PFSK-1 (cell line): Measurements from ENCODE around the gene SLC36A1.

ENCODE experiments used
- FOXP2 ChIP-seq: optimal IDR thresholded peaks from 2 replicates; pipeline ENCODE3; 2011; ENCODE audit warnings: borderline replicate concordance, control low read depth, inconsistent platforms; ENCODE audit not compliant: insufficient read depth; ENCODE audit errors: extremely low read length, extremely low read depth
- POLR2AphosphoS5 ChIP-seq: IDR thresholded peaks from 2 replicates; pipeline ENCODE4 v1.6.1; 2012; ENCODE audit warnings: low read depth, mild to moderate bottlenecking, control low read depth, low read length, moderate library complexity
- SIN3A ChIP-seq: IDR thresholded peaks from 2 replicates; pipeline ENCODE4 v1.6.1; 2012; ENCODE audit warnings: mild to moderate bottlenecking, low read length, moderate library complexity, borderline replicate concordance; ENCODE audit not compliant: insufficient read depth
- TAF1 ChIP-seq: IDR thresholded peaks from 2 replicates; pipeline ENCODE4 v1.6.1; 2012; ENCODE audit warnings: low read length, control low read depth, borderline replicate concordance; ENCODE audit not compliant: insufficient read depth
- TF ChIP-seq, protein P1 (sequence below), 2 experiments: IDR thresholded peaks; 2 replicates each; pipeline versions ENCODE4 v1.6.1 to v1.8.0; 2011 to 2012; ENCODE audit warnings: low read depth in 2 of 2, low read length in 2 of 2, control low read depth in 1 of 2, inconsistent platforms in 1 of 2, mild to moderate bottlenecking in 1 of 2, moderate library complexity in 1 of 2; ENCODE audit not compliant: insufficient read depth in 1 of 2

SLC36A1 gene

DNA sequence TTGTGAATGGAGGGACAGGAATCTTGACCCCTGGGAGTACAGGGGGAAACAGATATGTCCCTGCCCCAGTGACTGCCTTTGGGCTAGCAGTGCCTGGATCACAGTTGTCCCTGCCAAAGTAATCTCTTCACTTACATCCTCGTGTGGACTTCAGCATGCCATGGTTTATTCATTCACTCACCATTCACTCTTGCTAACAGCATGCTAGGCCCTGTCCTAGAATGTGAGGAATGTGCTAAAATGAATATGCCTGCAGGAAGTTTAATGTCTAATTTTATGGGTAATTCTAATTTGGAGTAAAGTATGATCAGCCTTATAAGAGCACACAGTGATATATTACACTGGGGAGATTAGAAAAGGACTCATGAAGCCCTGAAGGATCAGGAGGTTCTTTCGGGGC is 80.8 kb downstream of the SLC36A1 start:
- TF ChIP-seq, protein P1, sequence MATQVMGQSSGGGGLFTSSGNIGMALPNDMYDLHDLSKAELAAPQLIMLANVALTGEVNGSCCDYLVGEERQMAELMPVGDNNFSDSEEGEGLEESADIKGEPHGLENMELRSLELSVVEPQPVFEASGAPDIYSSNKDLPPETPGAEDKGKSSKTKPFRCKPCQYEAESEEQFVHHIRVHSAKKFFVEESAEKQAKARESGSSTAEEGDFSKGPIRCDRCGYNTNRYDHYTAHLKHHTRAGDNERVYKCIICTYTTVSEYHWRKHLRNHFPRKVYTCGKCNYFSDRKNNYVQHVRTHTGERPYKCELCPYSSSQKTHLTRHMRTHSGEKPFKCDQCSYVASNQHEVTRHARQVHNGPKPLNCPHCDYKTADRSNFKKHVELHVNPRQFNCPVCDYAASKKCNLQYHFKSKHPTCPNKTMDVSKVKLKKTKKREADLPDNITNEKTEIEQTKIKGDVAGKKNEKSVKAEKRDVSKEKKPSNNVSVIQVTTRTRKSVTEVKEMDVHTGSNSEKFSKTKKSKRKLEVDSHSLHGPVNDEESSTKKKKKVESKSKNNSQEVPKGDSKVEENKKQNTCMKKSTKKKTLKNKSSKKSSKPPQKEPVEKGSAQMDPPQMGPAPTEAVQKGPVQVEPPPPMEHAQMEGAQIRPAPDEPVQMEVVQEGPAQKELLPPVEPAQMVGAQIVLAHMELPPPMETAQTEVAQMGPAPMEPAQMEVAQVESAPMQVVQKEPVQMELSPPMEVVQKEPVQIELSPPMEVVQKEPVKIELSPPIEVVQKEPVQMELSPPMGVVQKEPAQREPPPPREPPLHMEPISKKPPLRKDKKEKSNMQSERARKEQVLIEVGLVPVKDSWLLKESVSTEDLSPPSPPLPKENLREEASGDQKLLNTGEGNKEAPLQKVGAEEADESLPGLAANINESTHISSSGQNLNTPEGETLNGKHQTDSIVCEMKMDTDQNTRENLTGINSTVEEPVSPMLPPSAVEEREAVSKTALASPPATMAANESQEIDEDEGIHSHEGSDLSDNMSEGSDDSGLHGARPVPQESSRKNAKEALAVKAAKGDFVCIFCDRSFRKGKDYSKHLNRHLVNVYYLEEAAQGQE (IDR thresholded peaks at IDR 0.05; ENCODE audit: insufficient read depth in 1 of 2, low read depth in 2 of 2, low read length in 2 of 2): no peak
- TF ChIP-seq SIN3A (no peak), TAF1 (no peak), POLR2AphosphoS5 (no peak)

GRCh38 chr5:151528996-151529395 is 81.6 kb downstream of the SLC36A1 start:
- TF ChIP-seq FOXP2 (no peak), POLR2AphosphoS5 (no peak), TAF1 (no peak), SIN3A (no peak)
- TF ChIP-seq, protein P1 (IDR thresholded peaks at IDR 0.05; ENCODE audit: insufficient read depth in 1 of 2, low read depth in 2 of 2, low read length in 2 of 2): no peak

GRCh38 chr5:151531581-151531980 is 84.2 kb downstream of the SLC36A1 start:
- TF ChIP-seq FOXP2 (no peak), TAF1 (no peak), POLR2AphosphoS5 (no peak), SIN3A (no peak)
- TF ChIP-seq, protein P1 (IDR thresholded peaks at IDR 0.05; ENCODE audit: insufficient read depth in 1 of 2, low read depth in 2 of 2, low read length in 2 of 2): no peak

- TF ChIP-seq FOXP2 (no peak), TAF1 (no peak), POLR2AphosphoS5 (no peak), SIN3A (no peak)
- TF ChIP-seq, protein P1 (IDR thresholded peaks at IDR 0.05; ENCODE audit: insufficient read depth in 1 of 2, low read depth in 2 of 2, low read length in 2 of 2): no peak
These were observed 85.0 kb downstream of the SLC36A1 start for GRCh38 chr5:151532416-151532815.

- TF ChIP-seq POLR2AphosphoS5 (no peak), TAF1 (no peak), SIN3A (no peak), FOXP2 (no peak)
- TF ChIP-seq, protein P1 (IDR thresholded peaks at IDR 0.05; ENCODE audit: insufficient read depth in 1 of 2, low read depth in 2 of 2, low read length in 2 of 2): no peak
These were observed 86.9 kb downstream of the SLC36A1 start for GRCh38 chr5:151534350-151534749.
